CD14-positive monocyte (primary cell): ENCODE results near the gene TXN2. TPM values are rescaled to one million over a fixed set of nuclear protein-coding genes. Genes with fewer than 3 reads are reported as not detected.

ENCODE experiments used
- DNase-seq, 3 donors: peaks; one replicate each; pipeline ENCODE4 v3.0.0-alpha.2; 2011 to 2022
- H2AFZ ChIP-seq: 2 replicates; pipeline ENCODE4 v1.6.0; 2012; ENCODE audit warnings: mild to moderate bottlenecking, low read depth, low read length, inconsistent platforms; ENCODE audit not compliant: insufficient read depth, poor library complexity, severe bottlenecking
- H3K27ac ChIP-seq, 2 donors: 1 replicate in 1 of 2; 2 replicates in 1 of 2; pipeline ENCODE4 v1.5.1; 2012 to 2013; ENCODE audit warnings: low read length in 2 of 2, control low read depth in 1 of 2, inconsistent platforms in 1 of 2, low read depth in 1 of 2, mild to moderate bottlenecking in 1 of 2
- H3K27me3 ChIP-seq, 2 donors: one replicate each; pipeline versions ENCODE4 v1.6.0 to v1.6.1; 2011 to 2013; ENCODE audit warnings: low read length in 2 of 2; ENCODE audit not compliant: control insufficient read depth in 2 of 2, insufficient read depth in 2 of 2
- H3K36me3 ChIP-seq, 2 donors: replicated peaks in 1 of 2; 1 replicate in 1 of 2; 2 replicates in 1 of 2; pipeline versions ENCODE4 v1.5.1 to v1.6.1; 2012 to 2013; ENCODE audit warnings: low read length in 2 of 2, control low read depth in 1 of 2, inconsistent platforms in 1 of 2, mild to moderate bottlenecking in 1 of 2; ENCODE audit not compliant: insufficient read depth in 2 of 2, control insufficient read depth in 1 of 2
- H3K4me1 ChIP-seq, 2 donors: 1 replicate in 1 of 2; 2 replicates in 1 of 2; pipeline versions ENCODE4 v1.5.1 to v1.6.1; 2012 to 2013; ENCODE audit warnings: low read length in 2 of 2, control low read depth in 1 of 2, inconsistent platforms in 1 of 2, mild to moderate bottlenecking in 1 of 2, moderate library complexity in 1 of 2; ENCODE audit not compliant: insufficient read depth in 2 of 2, control insufficient read depth in 1 of 2
- H3K4me2 ChIP-seq: replicated peaks from 2 replicates; pipeline ENCODE3; 2012; ENCODE audit warnings: low read length, moderate library complexity, mild to moderate bottlenecking; ENCODE audit not compliant: poor library complexity, severe bottlenecking; ENCODE audit errors: extremely low read depth
- H3K4me3 ChIP-seq, 3 experiments: fragments of 200-600 bp in 1 of 3; sonication (generic) in 1 of 3; replicated peaks in 1 of 3; 1 replicate in 2 of 3; 2 replicates in 1 of 3; pipeline ENCODE4 v1.5.1; 2011 to 2013; ENCODE audit warnings: low read length in 3 of 3, mild to moderate bottlenecking in 3 of 3, control low read depth in 2 of 3, low read depth in 2 of 3, inconsistent platforms in 1 of 3, moderate library complexity in 1 of 3
- H3K79me2 ChIP-seq: 2 replicates; pipeline ENCODE4 v1.6.0; 2012; ENCODE audit warnings: mild to moderate bottlenecking, control low read depth, inconsistent platforms, low read length, moderate library complexity; ENCODE audit not compliant: insufficient read depth
- H3K9ac ChIP-seq: 2 replicates; pipeline ENCODE4 v1.6.0; 2017; ENCODE audit warnings: low read length, mild to moderate bottlenecking; ENCODE audit not compliant: insufficient read depth, poor library complexity, severe bottlenecking
- H3K9me3 ChIP-seq, 2 donors: replicated peaks in 1 of 2; 1 replicate in 1 of 2; 2 replicates in 1 of 2; pipeline versions ENCODE4 v1.5.1 to v1.6.1; 2012 to 2013; ENCODE audit warnings: low read length in 2 of 2, control low read depth in 1 of 2; ENCODE audit not compliant: control insufficient read depth in 1 of 2, insufficient read depth in 1 of 2
- H4K20me1 ChIP-seq: 2 replicates; pipeline ENCODE4 v1.6.0; 2012; ENCODE audit warnings: mild to moderate bottlenecking, low read length, control low read depth, moderate library complexity; ENCODE audit not compliant: insufficient read depth
- H3K27ac Mint-ChIP-seq, 7 donors: one replicate each; pipeline ENCODE4 v1.8.0; 2020; ENCODE audit warnings: mild to moderate bottlenecking in 7 of 7, mixed read lengths in 7 of 7, moderate library complexity in 6 of 7, inconsistent platforms in 2 of 7
- H3K27me3 Mint-ChIP-seq, 3 donors: one replicate each; pipeline ENCODE4 v1.8.0; 2021 to 2022; ENCODE audit warnings: low read depth in 3 of 3, mild to moderate bottlenecking in 3 of 3, mixed read lengths in 3 of 3, moderate library complexity in 3 of 3, inconsistent platforms in 1 of 3
- H3K36me3 Mint-ChIP-seq, 2 donors: one replicate each; pipeline ENCODE4 v1.8.0; 2020; ENCODE audit warnings: mixed read lengths in 2 of 2, inconsistent platforms in 1 of 2, mild to moderate bottlenecking in 1 of 2
- H3K4me1 Mint-ChIP-seq: one replicate; pipeline ENCODE4 v1.8.0; 2020; ENCODE audit warnings: mild to moderate bottlenecking, mixed read lengths
- H3K4me3 Mint-ChIP-seq, 2 donors: one replicate each; pipeline ENCODE4 v1.8.0; 2020; ENCODE audit warnings: mild to moderate bottlenecking in 2 of 2, mixed read lengths in 2 of 2, moderate library complexity in 1 of 2
- H3K9me3 Mint-ChIP-seq, 7 donors: one replicate each; pipeline ENCODE4 v1.8.0; 2020 to 2022; ENCODE audit warnings: mixed read lengths in 7 of 7, mild to moderate bottlenecking in 6 of 7, moderate library complexity in 6 of 7, inconsistent platforms in 2 of 7
- CTCF ChIP-seq: fragments of 200-600 bp; IDR thresholded peaks from one replicate; pipeline ENCODE4 v1.8.0; 2022; ENCODE audit warnings: antibody characterized with exemption, mild to moderate bottlenecking
- whole genome bisulfite sequencing: methylation state at CpG from one replicate; pipeline ENCODE4 v1.1.5; 2013; ENCODE audit warnings: missing lambda C conversion rate; ENCODE audit not compliant: insufficient coverage; 5-methylcytosine and 5-hydroxymethylcytosine counted together
- intact Hi-C, 2 donors: fragments of 100-400 bp; cut with micrococcal nuclease; formaldehyde crosslinking; loops; one replicate each; pipeline versions ENCODE4 v1.15.0 to v1.15.1; 2023
- polyA plus RNA-seq, 3 donors: library from polyadenylated mRNA; depleted of rRNA in 1 of 3; unstranded in 2 of 3; stranded (reverse) in 1 of 3; fragments of 300-500 nt in 2 of 3; fragments of >200 nt in 1 of 3; fragmentation: Illumina TruSeq in 2 of 3; gene quantifications; 1 replicate in 2 of 3; 2 replicates in 1 of 3; pipeline ENCODE4 v1.2.3, GENCODE V29; 2012 to 2021

The TXN2 gene
- polyA plus RNA-seq, 3 donors: 79.8 to 141 (median 140) TPM

DNA sequence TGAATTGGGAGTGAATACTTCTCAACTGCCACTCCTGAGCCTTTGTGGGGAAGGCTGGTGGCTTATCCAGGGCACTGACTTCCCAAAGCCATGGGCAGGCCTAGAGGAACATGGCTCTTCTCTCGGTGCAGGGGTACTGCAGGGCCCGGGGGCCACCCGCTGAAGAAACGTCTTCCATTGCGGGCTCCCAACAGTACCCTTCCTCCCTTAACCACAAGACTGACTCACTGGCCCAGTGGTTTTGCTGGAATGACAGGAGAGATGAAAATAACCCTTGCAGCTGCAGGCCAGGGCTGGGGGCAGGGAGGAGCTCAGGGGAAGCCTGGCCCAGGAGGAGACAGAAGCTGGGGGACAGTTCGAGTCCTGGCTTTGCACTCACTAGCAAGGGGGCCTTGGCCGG lies 13.5 kb downstream of the TXN2 start:
- Histone ChIP-seq H3K79me2 (peaks cover 27% of the 10 kb centered on the region), H3K4me2 (peak overlapping the region; percentile 35), H3K9ac (no peak overlapping the region), H3K27ac (no peak overlapping the region), H3K4me3 (peak overlapping the region in 1 of 3 experiments; percentile 13), H3K4me1 (peaks cover 46 to 50% of the 10 kb centered on the region in 2 donors), H3K9me3 (no peaks in the 10 kb centered on the region), H3K36me3 (peaks cover 17 to 23% of the 10 kb centered on the region in 2 donors), H4K20me1 (peaks cover 50% of the 10 kb centered on the region), H3K27me3 (no peaks in the 10 kb centered on the region), H2AFZ (no peak overlapping the region)
- Mint-ChIP-seq H3K4me1 (peaks cover 47% of the 10 kb centered on the region), H3K27ac (peak overlapping the region in 5 of 7 donors; percentile 7 to 87 (median 54)), H3K4me3 (peak overlapping the region in 1 of 2 donors; percentile 79), H3K27me3 (peaks cover 6 to 10% (median 8%) of the 10 kb centered on the region in 3 donors), H3K9me3 (no peaks in the 10 kb centered on the region), H3K36me3 (peaks cover 37 to 43% of the 10 kb centered on the region in 2 donors)
- intact Hi-C loops: no loop called here
- 0% methylated on average over 2 of the region's 7 CpGs for WGBS
- peak; percentile 37 to 71 (median 42) for DNase-seq
- TF ChIP-seq CTCF: no peak

- no peak for DNase-seq
- Histone ChIP-seq H3K9ac (no peak overlapping the region), H3K27ac (no peak overlapping the region), H3K79me2 (peaks cover 27% of the 10 kb centered on the region), H3K4me1 (peaks cover 46 to 50% of the 10 kb centered on the region in 2 donors), H2AFZ (no peak overlapping the region), H4K20me1 (peaks cover 47% of the 10 kb centered on the region), H3K4me3 (no peak overlapping the region), H3K9me3 (no peaks in the 10 kb centered on the region), H3K4me2 (no peak overlapping the region), H3K27me3 (no peaks in the 10 kb centered on the region), H3K36me3 (peaks cover 11 to 16% of the 10 kb centered on the region in 2 donors)
- H3K27me3 Mint-ChIP-seq: peaks cover 4 to 10% (median 8%) of the 10 kb centered on the region in 3 donors
- 33% methylated on average over 9 of the region's 14 CpGs for WGBS
- intact Hi-C loops: no loop called here
- peaks cover 30 to 36% of the 10 kb centered on the region in 2 donors for H3K36me3 Mint-ChIP-seq
- peaks cover 50% of the 10 kb centered on the region for H3K4me1 Mint-ChIP-seq
- TF ChIP-seq CTCF: no peak
- H3K9me3 Mint-ChIP-seq: no peaks in the 10 kb centered on the region
- no peak overlapping the region for H3K4me3 Mint-ChIP-seq
- peak overlapping the region in 5 of 7 donors; percentile 7 to 75 (median 21) for H3K27ac Mint-ChIP-seq
These were observed 14.2 kb downstream of the TXN2 start for GRCh38 chr22:36467042-36467810.
